GM23248 (cell line): ENCODE results near the gene ITGA6.

Experiments
- EZH2 ChIP-seq: fragments of 200-600 bp; sonication (generic); IDR thresholded peaks from 2 replicates; pipeline ENCODE4 v1.6.1; 2018; ENCODE audit warnings: antibody characterized with exemption, mild to moderate bottlenecking; ENCODE audit not compliant: insufficient read depth, poor library complexity, severe bottlenecking
- EZH2phosphoT487 ChIP-seq: fragments of 200-600 bp; sonication (generic); IDR thresholded peaks from 2 replicates; pipeline ENCODE4 v1.6.1; 2018; ENCODE audit warnings: antibody characterized with exemption, moderate library complexity, mild to moderate bottlenecking, low read depth; ENCODE audit not compliant: insufficient read depth

DNA sequence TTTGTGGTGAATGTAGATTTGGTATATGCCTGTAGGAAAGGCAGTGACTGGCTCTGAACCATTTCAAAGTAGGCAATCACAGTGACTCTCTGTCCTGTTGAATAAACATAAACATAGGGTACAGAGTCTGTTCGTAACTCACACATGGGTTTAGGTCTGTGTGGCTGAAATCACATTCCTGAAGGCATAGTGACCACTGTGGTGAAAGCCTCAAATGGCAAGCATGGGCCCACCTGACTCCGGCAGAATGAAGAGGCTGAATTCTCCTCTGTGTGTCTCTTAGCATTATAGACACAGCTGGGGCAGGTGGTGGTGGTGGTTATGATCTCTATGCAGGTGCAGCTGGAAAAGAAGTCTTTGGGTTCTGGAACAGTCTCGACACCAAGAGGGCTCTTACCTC, 61.2 kb downstream of the ITGA6 start:
- no peak for TF ChIP-seq EZH2phosphoT487
- no peak for TF ChIP-seq EZH2
